ENCODE data around the gene HSPBP1. TPM values are rescaled to one million over a fixed set of nuclear protein-coding genes. Genes with fewer than 3 reads are reported as not detected.

Gene HSPBP1
- total and polyA plus RNA-seq, 7 donors = 19.7 to 62.7 (median 30.5) TPM

- no peak overlapping the region for H3K4me3 ChIP-seq
- H3K36me3 ChIP-seq = no peaks in the 10 kb centered on the region
- TF ChIP-seq POLR2A (IDR thresholded peaks at IDR 0.05) (no peak), POLR2AphosphoS5 (IDR thresholded peaks at IDR 0.05) (no peak), EP300 (IDR thresholded peaks at IDR 0.05) (no peak), CTCF (IDR thresholded peaks at IDR 0.05) (no peak)
- no peak overlapping the region for H3K27ac ChIP-seq
- intact Hi-C loops (cut with DNase I) = no loop called here
- H3K4me1 ChIP-seq = peaks cover 0 to 5% (median 0%) of the 10 kb centered on the region in 4 donors
- no peaks in the 10 kb centered on the region for H3K9me3 ChIP-seq
- WGBS, 2 donors = 55 to 70% methylated on average over 9 of the region's 9 CpGs
- H3K27me3 ChIP-seq = peaks cover 0 to 11% (median 6%) of the 10 kb centered on the region in 3 donors
- no peak for DNase-seq
These were observed 41.7 kb upstream of the HSPBP1 start for GRCh38 chr19:55321466-55322137.

GRCh38 chr19:55320844-55321419 lies 41.0 kb upstream of the HSPBP1 start:
- intact Hi-C loops (cut with DNase I) = no loop called here

GRCh38 chr19:55319785-55320184 lies 39.9 kb upstream of the HSPBP1 start:
- Histone ChIP-seq H3K27me3 (peaks cover 0 to 11% (median 6%) of the 10 kb centered on the region in 3 donors), H3K4me1 (peaks cover 0 to 5% (median 0%) of the 10 kb centered on the region in 4 donors), H3K27ac (no peak overlapping the region), H3K4me3 (no peak overlapping the region), H3K9me3 (no peaks in the 10 kb centered on the region), H3K36me3 (no peaks in the 10 kb centered on the region)
- WGBS, 2 donors = 58 to 61% methylated on average over 21 of the region's 21 CpGs
- DNase-seq = no peak
- TF ChIP-seq POLR2AphosphoS5 (IDR thresholded peaks at IDR 0.05) (no peak), POLR2A (IDR thresholded peaks at IDR 0.05) (no peak), CTCF (IDR thresholded peaks at IDR 0.05) (no peak), EP300 (IDR thresholded peaks at IDR 0.05) (no peak)
- intact Hi-C loops (cut with DNase I) = no loop called here

More at GRCh38 chr19:55320844-55321419, 41.0 kb upstream of the HSPBP1 start:
- DNase-seq = no peak
- 91 to 94% methylated on average over 8 of the region's 8 CpGs for WGBS, 2 donors
- Histone ChIP-seq H3K27ac (no peak overlapping the region), H3K4me3 (no peak overlapping the region), H3K27me3 (peaks cover 0 to 11% (median 6%) of the 10 kb centered on the region in 3 donors), H3K9me3 (no peaks in the 10 kb centered on the region), H3K36me3 (no peaks in the 10 kb centered on the region), H3K4me1 (peaks cover 0 to 5% (median 0%) of the 10 kb centered on the region in 4 donors)
- no peak for TF ChIP-seq CTCF (IDR thresholded peaks at IDR 0.05)
- no peak for TF ChIP-seq EP300 (IDR thresholded peaks at IDR 0.05)
- no peak for TF ChIP-seq POLR2A (IDR thresholded peaks at IDR 0.05)
- no peak for TF ChIP-seq POLR2AphosphoS5 (IDR thresholded peaks at IDR 0.05)

GRCh38 chr19:55316646-55317045 lies 36.7 kb upstream of the HSPBP1 start:
- Histone ChIP-seq H3K9me3 (no peaks in the 10 kb centered on the region), H3K4me3 (no peak overlapping the region), H3K4me1 (peaks cover 0 to 5% (median 0%) of the 10 kb centered on the region in 4 donors), H3K36me3 (no peaks in the 10 kb centered on the region), H3K27ac (no peak overlapping the region), H3K27me3 (peaks cover 0 to 11% (median 6%) of the 10 kb centered on the region in 3 donors)
- WGBS, 2 donors = 89% methylated on average over 8 of the region's 8 CpGs
- DNase-seq = no peak
- no peak for TF ChIP-seq POLR2A (IDR thresholded peaks at IDR 0.05)
- no peak for TF ChIP-seq CTCF (IDR thresholded peaks at IDR 0.05)
- no peak for TF ChIP-seq POLR2AphosphoS5 (IDR thresholded peaks at IDR 0.05)
- TF ChIP-seq EP300 (IDR thresholded peaks at IDR 0.05) = no peak
- intact Hi-C loops (cut with DNase I) = no loop called here
